ENCODE measurements around the gene SLC38A2. TPM values are rescaled to one million over a fixed set of nuclear protein-coding genes. Genes with fewer than 3 reads are reported as not detected.

The SLC38A2 gene
- total RNA-seq, 1 experiment from 2014 or later, result 381 TPM

- TF ChIP-seq AR (CRISPR knock-in tag; IDR thresholded peaks at IDR 0.05) (no peak), GRHL2 (CRISPR knock-in tag; IDR thresholded peaks at IDR 0.05; ENCODE audit: insufficient replicate concordance, severe bottlenecking) (no peak), ELF4 (CRISPR knock-in tag; IDR thresholded peaks at IDR 0.05; ENCODE audit: low read depth) (no peak), RORB (CRISPR knock-in tag; IDR thresholded peaks at IDR 0.05) (no peak), ZBTB43 (CRISPR knock-in tag; IDR thresholded peaks at IDR 0.05) (no peak), PRRX2 (CRISPR knock-in tag; IDR thresholded peaks at IDR 0.05) (no peak), SOX15 (CRISPR knock-in tag; IDR thresholded peaks at IDR 0.05) (no peak), TP53 (CRISPR knock-in tag; IDR thresholded peaks at IDR 0.05) (no peak)
Observed at GRCh38 chr12:46354111-46354801, 18.3 kb downstream of the SLC38A2 start (continued).

GRCh38 chr12:46351886-46352650 is 20.5 kb downstream of the SLC38A2 start:
- POLR2A ChIA-PET, result interaction anchor here (0.6 kb wide), 2 partner anchors 52 to 656 kb away, joined by 3 read pairs; no protein-coding TSS in a partner anchor
- H3K4me3 Mint-ChIP-seq, result no peak overlapping the region
- no peak overlapping the region for H3K27ac Mint-ChIP-seq
- ATAC-seq (no peak), DNase-seq (ENCODE audit: low spot score) (no peak)
- CTCF ChIA-PET, result no interaction called here
- H3K36me3 Mint-ChIP-seq, result no peaks in the 10 kb centered on the region
- H3K27me3 Mint-ChIP-seq (ENCODE audit: low read depth), result no peaks in the 10 kb centered on the region; the same call in 1 of the 2 replicates
- no peak for TF ChIP-seq SMAD4 (CRISPR knock-in tag; IDR thresholded peaks at IDR 0.05)
- no peak for TF ChIP-seq ZNF423 (CRISPR knock-in tag; IDR thresholded peaks at IDR 0.05)
- TF ChIP-seq JAZF1 (CRISPR knock-in tag; IDR thresholded peaks at IDR 0.05), result no peak
- H3K4me1 Mint-ChIP-seq, result peaks cover 3% of the 10 kb centered on the region
- H3K9me3 Mint-ChIP-seq, result no peaks in the 10 kb centered on the region; the same call in 1 of the 2 replicates

GRCh38 chr12:46351138-46351537 is 21.4 kb downstream of the SLC38A2 start:
- Mint-ChIP-seq H3K9me3 (no peaks in the 10 kb centered on the region; the same call in none of the 2 replicates), H3K27ac (no peak overlapping the region), H3K27me3 (ENCODE audit: low read depth) (no peaks in the 10 kb centered on the region; the same call in 1 of the 2 replicates), H3K36me3 (no peaks in the 10 kb centered on the region), H3K4me1 (peaks cover 3% of the 10 kb centered on the region), H3K4me3 (no peak overlapping the region)
- no peak for DNase-seq (ENCODE audit: low spot score)
- CTCF ChIA-PET, result no interaction called here
- ATAC-seq, result no peak
- POLR2A ChIA-PET, result interaction anchor here (0.6 kb wide), 1 partner anchor 298 kb away, joined by 4 read pairs; no protein-coding TSS in a partner anchor
- TF ChIP-seq MLX (CRISPR knock-in tag; IDR thresholded peaks at IDR 0.05), result no peak
- no peak for TF ChIP-seq ETV6 (CRISPR knock-in tag; IDR thresholded peaks at IDR 0.05)
- TF ChIP-seq GABPB1 (CRISPR knock-in tag; IDR thresholded peaks at IDR 0.05), result no peak
- TF ChIP-seq CDX4 (CRISPR knock-in tag; IDR thresholded peaks at IDR 0.05; ENCODE audit: borderline replicate concordance), result no peak
- TF ChIP-seq TEAD4 (CRISPR knock-in tag; IDR thresholded peaks at IDR 0.05), result no peak
- no peak for TF ChIP-seq MYBL2 (CRISPR knock-in tag; IDR thresholded peaks at IDR 0.05)
- no peak for TF ChIP-seq FOXP4 (CRISPR knock-in tag; IDR thresholded peaks at IDR 0.05)
- TF ChIP-seq SP1 (CRISPR knock-in tag; conservative IDR thresholded peaks at IDR 0.05), result no peak
- no peak for TF ChIP-seq FOXK1 (CRISPR knock-in tag; IDR thresholded peaks at IDR 0.05)
- no peak for TF ChIP-seq USF2 (CRISPR knock-in tag; IDR thresholded peaks at IDR 0.05)
- TF ChIP-seq STAT6 (CRISPR knock-in tag; conservative IDR thresholded peaks at IDR 0.05; ENCODE audit: low read depth), result no peak
